ENCODE results near the gene KIF17.

KIF17 gene

GRCh38 chr1:20710469-20711284 lies 7.1 kb downstream of the KIF17 start:
- H3K27ac ChIP-seq (ENCODE audit: low read depth, low read length) = no peak overlapping the region

DNA sequence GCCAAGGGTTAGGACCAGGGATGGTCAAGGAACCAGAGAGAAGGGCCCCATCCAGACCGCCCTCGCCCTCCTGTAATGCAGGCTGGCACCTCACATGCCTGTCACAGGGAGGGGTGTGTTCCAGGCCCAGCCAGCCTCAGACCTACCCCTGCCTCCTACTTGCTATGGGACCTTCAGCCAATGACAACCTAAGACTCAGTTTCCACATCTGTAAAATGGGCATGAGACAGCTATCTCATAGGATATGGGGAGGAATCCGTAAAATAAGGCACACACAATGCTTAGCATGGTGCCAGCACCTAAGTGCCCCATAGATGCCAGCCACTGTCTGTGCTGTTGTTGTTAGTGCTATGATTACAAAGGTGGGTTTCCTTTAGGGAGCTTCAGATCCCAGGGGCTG lies 7.9 kb downstream of the KIF17 start:
- no peak overlapping the region for H3K4me3 ChIP-seq (ENCODE audit: low read depth in 1 of 5, low read length in 5 of 5)
- no peak overlapping the region for H3K27ac ChIP-seq (ENCODE audit: low read depth, low read length)
- no peaks in the 10 kb centered on the region for H3K36me3 ChIP-seq (ENCODE audit: control insufficient read depth in 5 of 5, insufficient read depth in 5 of 5, low read length in 5 of 5)
- H3K9me3 ChIP-seq (ENCODE audit: control insufficient read depth in 5 of 5, low read length in 5 of 5) = no peaks in the 10 kb centered on the region
- H3K9ac ChIP-seq (ENCODE audit: low read length in 5 of 5) = no peak overlapping the region
- H3K27me3 ChIP-seq (ENCODE audit: control insufficient read depth in 5 of 5, insufficient read depth in 4 of 5, low read length in 5 of 5) = peaks cover 3 to 12% (median 9%) of the 10 kb centered on the region in 5 donors
- H3K4me1 ChIP-seq (ENCODE audit: control insufficient read depth in 5 of 5, insufficient read depth in 5 of 5, low read length in 5 of 5) = no peaks in the 10 kb centered on the region

More at GRCh38 chr1:20710469-20711284, 7.1 kb downstream of the KIF17 start:
- no peaks in the 10 kb centered on the region for H3K36me3 ChIP-seq (ENCODE audit: control insufficient read depth in 5 of 5, insufficient read depth in 5 of 5, low read length in 5 of 5)
- no peak overlapping the region for H3K4me3 ChIP-seq (ENCODE audit: low read depth in 1 of 5, low read length in 5 of 5)
- H3K9me3 ChIP-seq (ENCODE audit: control insufficient read depth in 5 of 5, low read length in 5 of 5) = no peaks in the 10 kb centered on the region
- H3K4me1 ChIP-seq (ENCODE audit: control insufficient read depth in 5 of 5, insufficient read depth in 5 of 5, low read length in 5 of 5) = no peaks in the 10 kb centered on the region
- peaks cover 3 to 17% (median 13%) of the 10 kb centered on the region in 5 donors for H3K27me3 ChIP-seq (ENCODE audit: control insufficient read depth in 5 of 5, insufficient read depth in 4 of 5, low read length in 5 of 5)
- no peak overlapping the region for H3K9ac ChIP-seq (ENCODE audit: low read length in 5 of 5)

- peaks cover 3 to 12% (median 9%) of the 10 kb centered on the region in 5 donors for H3K27me3 ChIP-seq (ENCODE audit: control insufficient read depth in 5 of 5, insufficient read depth in 4 of 5, low read length in 5 of 5)
- H3K27ac ChIP-seq (ENCODE audit: low read depth, low read length) = no peak overlapping the region
- H3K4me3 ChIP-seq (ENCODE audit: low read depth in 1 of 5, low read length in 5 of 5) = no peak overlapping the region
- H3K9me3 ChIP-seq (ENCODE audit: control insufficient read depth in 5 of 5, low read length in 5 of 5) = no peaks in the 10 kb centered on the region
- H3K4me1 ChIP-seq (ENCODE audit: control insufficient read depth in 5 of 5, insufficient read depth in 5 of 5, low read length in 5 of 5) = no peaks in the 10 kb centered on the region
- H3K9ac ChIP-seq (ENCODE audit: low read length in 5 of 5) = no peak overlapping the region
- no peaks in the 10 kb centered on the region for H3K36me3 ChIP-seq (ENCODE audit: control insufficient read depth in 5 of 5, insufficient read depth in 5 of 5, low read length in 5 of 5)
Observed at GRCh38 chr1:20708891-20709290, 8.9 kb downstream of the KIF17 start.

GRCh38 chr1:20708057-20708456 lies 9.8 kb downstream of the KIF17 start:
- H3K36me3 ChIP-seq (ENCODE audit: control insufficient read depth in 5 of 5, insufficient read depth in 5 of 5, low read length in 5 of 5) = no peaks in the 10 kb centered on the region
- H3K4me1 ChIP-seq (ENCODE audit: control insufficient read depth in 5 of 5, insufficient read depth in 5 of 5, low read length in 5 of 5) = no peaks in the 10 kb centered on the region
- peaks cover 3 to 12% (median 7%) of the 10 kb centered on the region in 5 donors for H3K27me3 ChIP-seq (ENCODE audit: control insufficient read depth in 5 of 5, insufficient read depth in 4 of 5, low read length in 5 of 5)
- no peak overlapping the region for H3K4me3 ChIP-seq (ENCODE audit: low read depth in 1 of 5, low read length in 5 of 5)
- H3K9me3 ChIP-seq (ENCODE audit: control insufficient read depth in 5 of 5, low read length in 5 of 5) = no peaks in the 10 kb centered on the region
- H3K27ac ChIP-seq (ENCODE audit: low read depth, low read length) = no peak overlapping the region
- H3K9ac ChIP-seq (ENCODE audit: low read length in 5 of 5) = no peak overlapping the region

DNA sequence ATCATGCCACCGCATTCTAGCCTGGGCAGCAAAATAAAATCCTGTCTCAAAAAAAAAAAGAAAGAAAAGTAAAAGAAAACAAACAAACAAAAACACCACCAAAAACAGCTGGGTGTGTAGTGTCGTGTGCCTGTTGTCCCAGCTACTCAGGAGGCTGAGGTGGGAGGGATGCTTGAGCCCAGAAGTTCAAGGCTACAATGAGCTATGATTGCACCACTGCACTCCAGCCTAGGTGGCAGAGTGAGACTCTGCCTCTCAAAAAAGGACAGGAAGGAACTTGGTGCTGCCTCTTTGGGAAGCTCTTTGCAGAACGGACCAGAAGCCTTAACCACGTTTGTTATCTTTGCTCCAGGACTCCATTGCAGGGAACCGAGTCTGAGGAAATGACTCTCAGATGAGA lies 11.0 kb downstream of the KIF17 start:
- Histone ChIP-seq H3K4me3 (ENCODE audit: low read depth in 1 of 5, low read length in 5 of 5) (no peak overlapping the region), H3K36me3 (ENCODE audit: control insufficient read depth in 5 of 5, insufficient read depth in 5 of 5, low read length in 5 of 5) (no peaks in the 10 kb centered on the region), H3K4me1 (ENCODE audit: control insufficient read depth in 5 of 5, insufficient read depth in 5 of 5, low read length in 5 of 5) (no peaks in the 10 kb centered on the region), H3K9me3 (ENCODE audit: control insufficient read depth in 5 of 5, low read length in 5 of 5) (no peaks in the 10 kb centered on the region), H3K27ac (ENCODE audit: low read depth, low read length) (no peak overlapping the region), H3K27me3 (ENCODE audit: control insufficient read depth in 5 of 5, insufficient read depth in 4 of 5, low read length in 5 of 5) (peaks cover 3 to 12% (median 7%) of the 10 kb centered on the region in 5 donors), H3K9ac (ENCODE audit: low read length in 5 of 5) (no peak overlapping the region)

GRCh38 chr1:20705203-20705755 lies 12.5 kb downstream of the KIF17 start:
- Histone ChIP-seq H3K27me3 (ENCODE audit: control insufficient read depth in 5 of 5, insufficient read depth in 4 of 5, low read length in 5 of 5) (peaks cover 0 to 7% (median 2%) of the 10 kb centered on the region in 5 donors), H3K27ac (ENCODE audit: low read depth, low read length) (no peak overlapping the region), H3K9ac (ENCODE audit: low read length in 5 of 5) (no peak overlapping the region), H3K9me3 (ENCODE audit: control insufficient read depth in 5 of 5, low read length in 5 of 5) (no peaks in the 10 kb centered on the region), H3K4me1 (ENCODE audit: control insufficient read depth in 5 of 5, insufficient read depth in 5 of 5, low read length in 5 of 5) (no peaks in the 10 kb centered on the region), H3K4me3 (ENCODE audit: low read depth in 1 of 5, low read length in 5 of 5) (no peak overlapping the region), H3K36me3 (ENCODE audit: control insufficient read depth in 5 of 5, insufficient read depth in 5 of 5, low read length in 5 of 5) (no peaks in the 10 kb centered on the region)

- H3K36me3 ChIP-seq (ENCODE audit: control insufficient read depth in 5 of 5, insufficient read depth in 5 of 5, low read length in 5 of 5) = no peaks in the 10 kb centered on the region
- H3K27ac ChIP-seq (ENCODE audit: low read depth, low read length) = no peak overlapping the region
- no peak overlapping the region for H3K4me3 ChIP-seq (ENCODE audit: low read depth in 1 of 5, low read length in 5 of 5)
- no peak overlapping the region for H3K9ac ChIP-seq (ENCODE audit: low read length in 5 of 5)
- H3K27me3 ChIP-seq (ENCODE audit: control insufficient read depth in 5 of 5, insufficient read depth in 4 of 5, low read length in 5 of 5) = peaks cover 0 to 1% (median 0%) of the 10 kb centered on the region in 5 donors
- H3K4me1 ChIP-seq (ENCODE audit: control insufficient read depth in 5 of 5, insufficient read depth in 5 of 5, low read length in 5 of 5) = no peaks in the 10 kb centered on the region
- H3K9me3 ChIP-seq (ENCODE audit: control insufficient read depth in 5 of 5, low read length in 5 of 5) = no peaks in the 10 kb centered on the region
Observed at GRCh38 chr1:20704390-20705202, 13.2 kb downstream of the KIF17 start.

GRCh38 chr1:20703124-20703756 lies 14.6 kb downstream of the KIF17 start:
- Histone ChIP-seq H3K9me3 (ENCODE audit: control insufficient read depth in 5 of 5, low read length in 5 of 5) (no peaks in the 10 kb centered on the region), H3K4me3 (ENCODE audit: low read depth in 1 of 5, low read length in 5 of 5) (no peak overlapping the region), H3K27ac (ENCODE audit: low read depth, low read length) (no peak overlapping the region), H3K9ac (ENCODE audit: low read length in 5 of 5) (no peak overlapping the region), H3K27me3 (ENCODE audit: control insufficient read depth in 5 of 5, insufficient read depth in 4 of 5, low read length in 5 of 5) (no peaks in the 10 kb centered on the region), H3K4me1 (ENCODE audit: control insufficient read depth in 5 of 5, insufficient read depth in 5 of 5, low read length in 5 of 5) (no peaks in the 10 kb centered on the region), H3K36me3 (ENCODE audit: control insufficient read depth in 5 of 5, insufficient read depth in 5 of 5, low read length in 5 of 5) (no peaks in the 10 kb centered on the region)

DNA sequence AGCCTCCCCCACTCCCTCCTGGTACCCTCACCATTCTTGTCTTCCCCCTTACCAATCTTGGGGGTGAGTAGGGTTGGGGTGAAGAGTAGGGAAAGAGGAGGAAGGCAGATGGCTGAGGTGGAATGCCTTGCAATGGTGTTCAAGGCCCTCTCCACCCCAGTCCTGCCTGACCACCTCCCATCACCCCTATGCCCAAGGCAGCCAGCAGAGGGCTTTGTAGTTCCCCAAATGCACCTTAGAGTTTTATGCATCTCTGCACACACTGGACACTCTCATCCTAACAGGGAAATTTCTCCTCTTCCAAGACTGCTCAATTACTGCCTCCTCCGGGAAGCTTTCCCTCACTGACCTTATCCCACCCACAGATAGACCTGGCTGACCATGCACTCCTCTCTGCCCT lies 15.4 kb downstream of the KIF17 start:
- H3K4me1 ChIP-seq (ENCODE audit: control insufficient read depth in 5 of 5, insufficient read depth in 5 of 5, low read length in 5 of 5) = peaks cover 0 to 2% (median under 1%) of the 10 kb centered on the region in 5 donors
- no peaks in the 10 kb centered on the region for H3K27me3 ChIP-seq (ENCODE audit: control insufficient read depth in 5 of 5, insufficient read depth in 4 of 5, low read length in 5 of 5)
- H3K27ac ChIP-seq (ENCODE audit: low read depth, low read length) = no peak overlapping the region
- no peak overlapping the region for H3K4me3 ChIP-seq (ENCODE audit: low read depth in 1 of 5, low read length in 5 of 5)
- H3K9me3 ChIP-seq (ENCODE audit: control insufficient read depth in 5 of 5, low read length in 5 of 5) = no peaks in the 10 kb centered on the region
- H3K9ac ChIP-seq (ENCODE audit: low read length in 5 of 5) = no peak overlapping the region
- no peaks in the 10 kb centered on the region for H3K36me3 ChIP-seq (ENCODE audit: control insufficient read depth in 5 of 5, insufficient read depth in 5 of 5, low read length in 5 of 5)

All from subcutaneous abdominal adipose tissue (tissue), 5 donors.